HEK293 (cell line): ENCODE results near the gene CIROP.

Experiments
- BCL11A ChIP-seq: fragments of 450-650 bp; formaldehyde crosslinking; IDR thresholded peaks from 2 replicates; pipeline ENCODE4 v1.5.1; 2016; ENCODE audit warnings: low read depth, missing biosample characterization, missing genetic modification characterization
- ELK4 ChIP-seq: IDR thresholded peaks from 2 replicates; pipeline ENCODE4 v1.6.1; 2011; ENCODE audit warnings: mild to moderate bottlenecking, low read depth, low read length, borderline replicate concordance
- KLF1 ChIP-seq: fragments of 450-650 bp; formaldehyde crosslinking; IDR thresholded peaks from 2 replicates; pipeline ENCODE4 v1.5.1; 2016; ENCODE audit warnings: missing biosample characterization, missing genetic modification characterization
- KLF10 ChIP-seq: fragments of 450-650 bp; IDR thresholded peaks from 2 replicates; pipeline ENCODE4 v1.5.1; 2018; ENCODE audit warnings: missing biosample characterization, mild to moderate bottlenecking, missing genetic modification characterization
- MYNN ChIP-seq: fragments of 450-650 bp; formaldehyde crosslinking; IDR thresholded peaks from 2 replicates; pipeline ENCODE4 v1.5.1; 2016; ENCODE audit warnings: missing biosample characterization, missing genetic modification characterization, borderline replicate concordance
- PATZ1 ChIP-seq: fragments of 450-650 bp; formaldehyde crosslinking; IDR thresholded peaks from 2 replicates; pipeline ENCODE4 v1.5.1; 2016; ENCODE audit warnings: missing biosample characterization, missing genetic modification characterization
- PRDM6 ChIP-seq: fragments of 450-650 bp; formaldehyde crosslinking; IDR thresholded peaks from 2 replicates; pipeline ENCODE4 v1.5.1; 2017; ENCODE audit warnings: missing biosample characterization, missing genetic modification characterization
- RBAK ChIP-seq: fragments of 450-650 bp; formaldehyde crosslinking; IDR thresholded peaks from 2 replicates; pipeline ENCODE4 v1.5.1; 2016; ENCODE audit warnings: missing biosample characterization, missing genetic modification characterization
- REST ChIP-seq: fragments of 450-650 bp; formaldehyde crosslinking; IDR thresholded peaks from 2 replicates; pipeline ENCODE4 v1.5.1; 2016; ENCODE audit warnings: missing biosample characterization, missing genetic modification characterization
- SP2 ChIP-seq: fragments of 450-650 bp; formaldehyde crosslinking; IDR thresholded peaks from 2 replicates; pipeline ENCODE4 v1.5.1; 2016; ENCODE audit warnings: missing biosample characterization, missing genetic modification characterization
- ZBTB44 ChIP-seq: fragments of 450-650 bp; IDR thresholded peaks from 2 replicates; pipeline ENCODE4 v1.5.1; 2018; ENCODE audit warnings: missing biosample characterization, mild to moderate bottlenecking, missing genetic modification characterization
- ZNF138 ChIP-seq: fragments of 450-650 bp; formaldehyde crosslinking; IDR thresholded peaks from 2 replicates; pipeline ENCODE4 v1.5.1; 2016; ENCODE audit warnings: missing biosample characterization, missing genetic modification characterization, borderline replicate concordance
- ZNF157 ChIP-seq: fragments of 450-650 bp; formaldehyde crosslinking; IDR thresholded peaks from 2 replicates; pipeline ENCODE4 v1.5.1; 2016; ENCODE audit warnings: missing biosample characterization, missing genetic modification characterization
- ZNF221 ChIP-seq: fragments of 450-650 bp; formaldehyde crosslinking; IDR thresholded peaks from 2 replicates; pipeline ENCODE4 v1.5.1; 2017; ENCODE audit warnings: missing biosample characterization, missing genetic modification characterization, borderline replicate concordance
- ZNF239 ChIP-seq: fragments of 450-650 bp; formaldehyde crosslinking; IDR thresholded peaks from 2 replicates; pipeline ENCODE4 v1.5.1; 2016; ENCODE audit warnings: missing biosample characterization, missing genetic modification characterization
- ZNF350 ChIP-seq: fragments of 450-650 bp; formaldehyde crosslinking; IDR thresholded peaks from 2 replicates; pipeline ENCODE4 v1.5.0; 2017; ENCODE audit warnings: missing biosample characterization, mild to moderate bottlenecking, missing genetic modification characterization
- ZNF354C ChIP-seq: fragments of 450-650 bp; formaldehyde crosslinking; IDR thresholded peaks from 2 replicates; pipeline ENCODE4 v1.5.1; 2016; ENCODE audit warnings: missing biosample characterization, missing genetic modification characterization, low read depth, borderline replicate concordance
- ZNF362 ChIP-seq: fragments of 450-650 bp; formaldehyde crosslinking; IDR thresholded peaks from 2 replicates; pipeline ENCODE4 v1.5.1; 2016; ENCODE audit warnings: missing biosample characterization, missing genetic modification characterization
- ZNF449 ChIP-seq: fragments of 450-650 bp; formaldehyde crosslinking; IDR thresholded peaks from 2 replicates; pipeline ENCODE4 v1.5.1; 2017; ENCODE audit warnings: missing biosample characterization, mild to moderate bottlenecking, missing genetic modification characterization, moderate library complexity
- ZNF530 ChIP-seq: fragments of 450-650 bp; formaldehyde crosslinking; IDR thresholded peaks from 2 replicates; pipeline ENCODE4 v1.5.1; 2016; ENCODE audit warnings: low read depth, missing biosample characterization, missing genetic modification characterization
- ZNF561 ChIP-seq: fragments of 450-650 bp; IDR thresholded peaks from 2 replicates; pipeline ENCODE4 v1.5.1; 2018; ENCODE audit warnings: missing biosample characterization, missing genetic modification characterization, borderline replicate concordance
- ZNF624 ChIP-seq: fragments of 450-650 bp; formaldehyde crosslinking; IDR thresholded peaks from 2 replicates; pipeline ENCODE4 v1.5.1; 2017; ENCODE audit warnings: missing biosample characterization, missing genetic modification characterization
- ZNF629 ChIP-seq: fragments of 450-650 bp; formaldehyde crosslinking; IDR thresholded peaks from 2 replicates; pipeline ENCODE4 v1.5.1; 2017; ENCODE audit warnings: missing biosample characterization, missing genetic modification characterization
- ZNF645 ChIP-seq: fragments of 450-650 bp; formaldehyde crosslinking; IDR thresholded peaks from 2 replicates; pipeline ENCODE4; 2016; ENCODE audit warnings: missing biosample characterization, missing genetic modification characterization
- ZNF658 ChIP-seq: fragments of 450-650 bp; formaldehyde crosslinking; IDR thresholded peaks from 2 replicates; pipeline ENCODE4; 2016; ENCODE audit warnings: missing biosample characterization, missing genetic modification characterization

CIROP gene

GRCh38 chr14:23070262-23071129 lies 34.3 kb downstream of the CIROP start (continued):
- TF ChIP-seq ZNF629 (no peak), ZNF138 (tag by site-specific recombination) (no peak), ZNF624 (tag by site-specific recombination) (no peak), ZNF561 (tag by site-specific recombination) (no peak), ZNF157 (tag by site-specific recombination) (no peak), ZNF239 (tag by site-specific recombination) (no peak), RBAK (tag by site-specific recombination) (no peak), KLF10 (no peak), ZNF354C (tag by site-specific recombination) (no peak), ZNF350 (tag by site-specific recombination) (no peak), ZNF530 (tag by site-specific recombination) (no peak), ZNF645 (tag by site-specific recombination) (no peak), ELK4 (no peak), REST (tag by site-specific recombination) (no peak), SP2 (tag by site-specific recombination) (no peak), PRDM6 (tag by site-specific recombination) (no peak), MYNN (no peak), ZBTB44 (tag by site-specific recombination) (no peak), ZNF221 (tag by site-specific recombination) (no peak), ZNF362 (tag by site-specific recombination) (no peak), ZNF658 (no peak), PATZ1 (peak; percentile 63), ZNF449 (tag by site-specific recombination) (no peak), BCL11A (tag by site-specific recombination) (no peak), KLF1 (peak; percentile 36; the same call in 1 of the 2 replicates)
